WTC11 (cell line): ENCODE data around the gene FBXL16.

Source experiments
- FOXJ3 ChIP-seq: sonication (generic); formaldehyde crosslinking; IDR thresholded peaks from 2 replicates; pipeline ENCODE4 v1.9.0; 2021; ENCODE audit warnings: missing genetic modification reagents, mild to moderate bottlenecking, borderline replicate concordance
- NR2C2 ChIP-seq: sonication (generic); formaldehyde crosslinking; IDR thresholded peaks from 2 replicates; pipeline ENCODE4 v1.8.0; 2022; ENCODE audit warnings: mild to moderate bottlenecking, missing genetic modification reagents
- TEAD1 ChIP-seq: sonication (generic); formaldehyde crosslinking; IDR thresholded peaks from 2 replicates; pipeline ENCODE4 v1.8.0; 2022; ENCODE audit warnings: mild to moderate bottlenecking, missing genetic modification reagents
- TF ChIP-seq, protein P1 (sequence below): sonication (generic); formaldehyde crosslinking; IDR thresholded peaks from 2 replicates; pipeline ENCODE4 v1.8.1; 2022; ENCODE audit warnings: mild to moderate bottlenecking, missing genetic modification reagents, moderate library complexity, borderline replicate concordance
- TF ChIP-seq, protein P2 (sequence below): fragments of 200-600 bp; IDR thresholded peaks from 2 replicates; pipeline ENCODE4 v1.8.0; 2022; ENCODE audit warnings: antibody characterized with exemption
- TF ChIP-seq, protein P3 (sequence below): sonication (generic); formaldehyde crosslinking; IDR thresholded peaks from 2 replicates; pipeline ENCODE4 v1.8.1; 2023; ENCODE audit warnings: mild to moderate bottlenecking, missing genetic modification reagents, moderate library complexity

DNA sequence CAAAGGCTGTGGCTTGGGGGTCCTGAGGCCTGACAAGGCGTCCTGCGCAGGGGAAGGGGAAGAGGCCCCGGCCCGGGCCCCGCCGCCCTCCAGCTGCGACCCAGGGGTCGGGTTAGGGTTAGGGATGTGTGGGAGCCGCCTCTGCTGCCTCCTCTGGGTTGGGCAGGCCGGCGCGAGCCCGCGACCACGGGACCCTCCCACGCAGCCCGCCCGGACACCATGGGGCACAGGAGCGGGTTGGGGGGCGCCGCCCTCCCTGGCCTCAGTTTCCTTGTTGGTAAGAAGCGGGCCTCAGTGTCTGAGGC, 34.8 kb upstream of the FBXL16 start:
- TF ChIP-seq, protein P1, sequence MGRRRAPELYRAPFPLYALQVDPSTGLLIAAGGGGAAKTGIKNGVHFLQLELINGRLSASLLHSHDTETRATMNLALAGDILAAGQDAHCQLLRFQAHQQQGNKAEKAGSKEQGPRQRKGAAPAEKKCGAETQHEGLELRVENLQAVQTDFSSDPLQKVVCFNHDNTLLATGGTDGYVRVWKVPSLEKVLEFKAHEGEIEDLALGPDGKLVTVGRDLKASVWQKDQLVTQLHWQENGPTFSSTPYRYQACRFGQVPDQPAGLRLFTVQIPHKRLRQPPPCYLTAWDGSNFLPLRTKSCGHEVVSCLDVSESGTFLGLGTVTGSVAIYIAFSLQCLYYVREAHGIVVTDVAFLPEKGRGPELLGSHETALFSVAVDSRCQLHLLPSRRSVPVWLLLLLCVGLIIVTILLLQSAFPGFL (CRISPR knock-in tag), result no peak
- TF ChIP-seq, protein P2, sequence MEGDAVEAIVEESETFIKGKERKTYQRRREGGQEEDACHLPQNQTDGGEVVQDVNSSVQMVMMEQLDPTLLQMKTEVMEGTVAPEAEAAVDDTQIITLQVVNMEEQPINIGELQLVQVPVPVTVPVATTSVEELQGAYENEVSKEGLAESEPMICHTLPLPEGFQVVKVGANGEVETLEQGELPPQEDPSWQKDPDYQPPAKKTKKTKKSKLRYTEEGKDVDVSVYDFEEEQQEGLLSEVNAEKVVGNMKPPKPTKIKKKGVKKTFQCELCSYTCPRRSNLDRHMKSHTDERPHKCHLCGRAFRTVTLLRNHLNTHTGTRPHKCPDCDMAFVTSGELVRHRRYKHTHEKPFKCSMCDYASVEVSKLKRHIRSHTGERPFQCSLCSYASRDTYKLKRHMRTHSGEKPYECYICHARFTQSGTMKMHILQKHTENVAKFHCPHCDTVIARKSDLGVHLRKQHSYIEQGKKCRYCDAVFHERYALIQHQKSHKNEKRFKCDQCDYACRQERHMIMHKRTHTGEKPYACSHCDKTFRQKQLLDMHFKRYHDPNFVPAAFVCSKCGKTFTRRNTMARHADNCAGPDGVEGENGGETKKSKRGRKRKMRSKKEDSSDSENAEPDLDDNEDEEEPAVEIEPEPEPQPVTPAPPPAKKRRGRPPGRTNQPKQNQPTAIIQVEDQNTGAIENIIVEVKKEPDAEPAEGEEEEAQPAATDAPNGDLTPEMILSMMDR, result no peak
- TF ChIP-seq TEAD1 (CRISPR knock-in tag) (no peak), FOXJ3 (no peak), NR2C2 (no peak)
- TF ChIP-seq, protein P3, sequence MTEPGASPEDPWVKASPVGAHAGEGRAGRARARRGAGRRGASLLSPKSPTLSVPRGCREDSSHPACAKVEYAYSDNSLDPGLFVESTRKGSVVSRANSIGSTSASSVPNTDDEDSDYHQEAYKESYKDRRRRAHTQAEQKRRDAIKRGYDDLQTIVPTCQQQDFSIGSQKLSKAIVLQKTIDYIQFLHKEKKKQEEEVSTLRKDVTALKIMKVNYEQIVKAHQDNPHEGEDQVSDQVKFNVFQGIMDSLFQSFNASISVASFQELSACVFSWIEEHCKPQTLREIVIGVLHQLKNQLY (CRISPR knock-in tag), result no peak
